RPMI7951 (cell line): Measurements from ENCODE around the gene TNFRSF17. TPM values are rescaled to one million over a fixed set of nuclear protein-coding genes. Genes with fewer than 3 reads are reported as not detected.
A peak's percentile ranks its signal among the peaks of the same experiment; 100 is the strongest.
"Not testable (repeated sequence)": the region's sequence is repeated elsewhere in the genome, so short reads cannot be mapped to it uniquely, and the experiment has no call there.

Experiments
- DNase-seq: peaks from one replicate; pipeline ENCODE4 v3.0.0-alpha.2; 2012; ENCODE audit warnings: low read depth
- total RNA-seq: library from RNA; depleted of rRNA; stranded (reverse); fragments of >200 nt; shearing (Covaris generic); gene quantifications from 2 replicates; pipeline ENCODE4 v1.2.3, GENCODE V29; 2014

TNFRSF17 gene
- total RNA-seq, 1 experiment from 2014 or later = 0.48 TPM

GRCh38 chr16:11970292-11970691 is 5.3 kb downstream of the TNFRSF17 start:
- not testable (repeated sequence) for DNase-seq

GRCh38 chr16:11972128-11972527 is 7.1 kb downstream of the TNFRSF17 start:
- DNase-seq = peak; percentile 35

- DNase-seq = no peak
Measured at GRCh38 chr16:11973070-11973469, 8.1 kb downstream of the TNFRSF17 start.

GRCh38 chr16:11976850-11977375 is 11.9 kb downstream of the TNFRSF17 start:
- DNase-seq = no peak

- DNase-seq = peak; percentile 81
Measured at GRCh38 chr16:11977376-11978041, 12.5 kb downstream of the TNFRSF17 start.

DNA sequence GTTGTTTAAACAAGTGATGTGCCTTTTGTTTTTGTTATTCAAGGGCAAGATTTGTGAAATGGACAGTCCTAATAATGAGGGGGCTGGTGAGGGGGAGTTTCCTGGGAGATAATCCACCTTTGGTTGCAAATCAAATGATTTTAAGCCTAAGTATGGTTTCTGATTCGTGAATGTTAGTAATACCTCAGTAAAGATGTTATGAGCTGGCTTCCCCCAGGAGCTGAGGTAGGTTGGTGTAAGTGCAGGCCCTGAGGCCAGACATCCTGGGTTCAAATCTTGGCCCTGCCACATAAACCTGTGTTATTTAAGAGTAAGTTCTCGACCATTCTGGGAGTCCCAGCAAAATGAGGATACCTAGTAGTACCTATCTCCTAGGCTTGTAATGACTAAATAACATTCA is 13.1 kb downstream of the TNFRSF17 start:
- no peak for DNase-seq

- no peak for DNase-seq
Measured at GRCh38 chr16:11979013-11979672, 14.1 kb downstream of the TNFRSF17 start.

GRCh38 chr16:11980136-11980844 is 15.3 kb downstream of the TNFRSF17 start:
- DNase-seq = no peak

DNA sequence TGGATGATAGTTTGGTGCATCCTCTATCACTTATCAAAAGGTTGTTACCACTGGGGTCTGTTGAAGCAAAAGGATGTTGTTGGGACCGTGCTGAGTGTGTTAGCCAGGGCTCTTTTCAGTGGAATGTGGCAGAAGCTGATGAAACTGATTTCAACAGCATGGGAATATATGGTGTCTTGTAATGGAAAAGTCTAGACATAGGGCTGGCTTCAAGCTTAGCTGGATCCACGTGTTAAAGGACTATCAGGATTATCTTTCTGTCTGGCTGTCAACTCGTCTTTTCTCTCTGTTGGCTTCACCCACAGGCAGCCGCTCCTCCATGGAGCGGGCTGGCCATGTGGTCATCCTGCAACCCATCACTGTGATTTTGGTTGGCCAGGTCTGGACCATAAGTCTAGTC is 20.2 kb downstream of the TNFRSF17 start:
- DNase-seq = no peak

DNA sequence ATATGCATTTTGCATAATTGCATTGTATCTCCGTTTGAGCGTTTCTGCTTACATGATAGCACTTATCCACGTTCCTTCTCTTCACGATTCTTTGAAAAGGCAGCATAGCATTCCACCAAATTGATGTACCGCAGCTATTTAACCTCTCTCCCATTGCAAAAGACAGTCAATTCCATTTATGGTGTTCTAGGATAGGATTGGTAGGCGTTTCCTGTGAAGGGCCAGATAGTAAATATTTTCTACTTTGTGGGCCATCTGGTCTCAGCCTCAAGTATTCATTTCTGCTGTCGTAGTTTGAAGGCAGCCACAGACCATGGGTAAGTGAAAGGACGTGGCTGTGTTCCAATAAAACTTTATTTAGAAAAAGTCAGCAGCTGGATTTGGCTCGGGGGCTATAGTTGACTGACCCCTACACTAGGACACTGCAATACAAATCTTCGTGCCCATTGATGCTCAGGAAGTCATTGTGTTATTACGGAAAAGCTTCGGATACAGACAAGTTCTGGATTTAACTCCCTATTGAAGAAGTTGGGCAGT is 21.6 kb downstream of the TNFRSF17 start:
- no peak for DNase-seq

- DNase-seq = no peak
Measured at GRCh38 chr16:11988258-11988978, 23.4 kb downstream of the TNFRSF17 start.

GRCh38 chr16:11990702-11991390 is 25.8 kb downstream of the TNFRSF17 start:
- DNase-seq = no peak

GRCh38 chr16:11992008-11992584 is 27.1 kb downstream of the TNFRSF17 start:
- DNase-seq = no peak

- no peak for DNase-seq
Measured at GRCh38 chr16:11992586-11993524, 27.8 kb downstream of the TNFRSF17 start.

- DNase-seq = no peak
Measured at GRCh38 chr16:11994143-11995119, 29.4 kb downstream of the TNFRSF17 start.

- no peak for DNase-seq
Measured at GRCh38 chr16:11996433-11997330, 31.7 kb downstream of the TNFRSF17 start.

DNA sequence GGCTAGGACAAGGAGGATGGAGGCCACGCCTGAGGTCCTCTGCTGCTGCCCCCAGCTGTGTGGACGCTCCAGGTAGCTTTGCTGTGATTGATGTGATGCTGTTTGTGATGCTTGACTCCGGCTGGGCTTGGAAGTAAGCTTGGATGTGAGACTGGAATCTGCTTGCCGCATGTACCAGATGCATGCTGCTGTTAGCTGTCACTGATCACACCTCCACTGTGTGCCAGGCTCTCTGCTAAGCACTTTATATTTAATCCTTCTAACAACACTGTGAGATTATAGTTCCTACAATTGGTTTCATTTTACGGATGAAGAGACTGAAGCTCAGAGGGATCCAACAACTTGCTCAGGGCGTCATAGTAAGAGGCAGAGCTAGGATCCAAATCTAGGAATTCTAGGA is 35.0 kb downstream of the TNFRSF17 start:
- no peak for DNase-seq
